GM19467 (cell line): ENCODE results near the gene CUBN.

Experiments
- ATAC-seq: cut with Tn5 transposase; IDR thresholded peaks from one replicate; pipeline ENCODE4 v1.9.1; 2021; ENCODE audit warnings: mild to moderate bottlenecking, moderate library complexity; ENCODE audit not compliant: unreplicated experiment

CUBN gene

GRCh38 chr10:16931930-16932329 is 197.7 kb downstream of the CUBN start:
- no peak for ATAC-seq

- no peak for ATAC-seq
These were observed 199.1 kb downstream of the CUBN start for GRCh38 chr10:16930540-16930939.

- ATAC-seq: no peak
These were observed 200.5 kb downstream of the CUBN start for GRCh38 chr10:16929069-16929468.

- ATAC-seq: no peak
These were observed 202.1 kb downstream of the CUBN start for GRCh38 chr10:16927546-16927945.

GRCh38 chr10:16923726-16924125 is 205.9 kb downstream of the CUBN start:
- ATAC-seq: no peak

GRCh38 chr10:16923309-16923708 is 206.3 kb downstream of the CUBN start:
- no peak for ATAC-seq

GRCh38 chr10:16919121-16919982 is 210.3 kb downstream of the CUBN start:
- ATAC-seq: no peak

GRCh38 chr10:16916496-16916895 is 213.1 kb downstream of the CUBN start:
- no peak for ATAC-seq

GRCh38 chr10:16915300-16915699 is 214.3 kb downstream of the CUBN start:
- no peak for ATAC-seq

- no peak for ATAC-seq
These were observed 216.3 kb downstream of the CUBN start for GRCh38 chr10:16913266-16913665.

GRCh38 chr10:16910793-16911164 is 218.8 kb downstream of the CUBN start:
- ATAC-seq: no peak

GRCh38 chr10:16909961-16910792 is 219.4 kb downstream of the CUBN start:
- ATAC-seq: no peak

- no peak for ATAC-seq
These were observed 220.3 kb downstream of the CUBN start for GRCh38 chr10:16909271-16909767.

- no peak for ATAC-seq
These were observed 221.9 kb downstream of the CUBN start for GRCh38 chr10:16907687-16908086.

- ATAC-seq: no peak
These were observed 224.3 kb downstream of the CUBN start for GRCh38 chr10:16905320-16905719.

- ATAC-seq: no peak
These were observed 225.0 kb downstream of the CUBN start for GRCh38 chr10:16904639-16905061.

GRCh38 chr10:16904049-16904448 is 225.6 kb downstream of the CUBN start:
- no peak for ATAC-seq

GRCh38 chr10:16902606-16903005 is 227.0 kb downstream of the CUBN start:
- no peak for ATAC-seq

GRCh38 chr10:16901106-16901505 is 228.5 kb downstream of the CUBN start:
- ATAC-seq: no peak

- no peak for ATAC-seq
These were observed 232.6 kb downstream of the CUBN start for GRCh38 chr10:16896993-16897392.

GRCh38 chr10:16894821-16895220 is 234.8 kb downstream of the CUBN start:
- ATAC-seq: no peak

GRCh38 chr10:16893664-16894063 is 235.9 kb downstream of the CUBN start:
- ATAC-seq: no peak
